Stimulated activated CD8-positive, alpha-beta memory T cell treated with anti-CD3 and anti-CD28 coated beads, Interleukin-12 subunit alpha, Interleukin-12 subunit beta, amount 100 ng/mL, for 24 hours (primary cell): ENCODE measurements around the gene IFITM10.
"Not testable (repeated sequence)": the region's sequence is repeated elsewhere in the genome, so short reads cannot be mapped to it uniquely, and the experiment has no call there.

ENCODE experiments used
- DNase-seq: peaks from one replicate; pipeline ENCODE4 v3.0.0-alpha.2; 2020; ENCODE audit errors: extremely low read depth

The IFITM10 gene

GRCh38 chr11:1778141-1778911, 27.9 kb upstream of the IFITM10 start:
- no peak for DNase-seq

GRCh38 chr11:1777737-1778136, 27.3 kb upstream of the IFITM10 start:
- no peak for DNase-seq

GRCh38 chr11:1776944-1777715, 26.7 kb upstream of the IFITM10 start:
- no peak for DNase-seq

- DNase-seq = no peak
Measured at GRCh38 chr11:1776331-1776851, 26.0 kb upstream of the IFITM10 start.

GRCh38 chr11:1774886-1775285, 24.5 kb upstream of the IFITM10 start:
- no peak for DNase-seq

GRCh38 chr11:1773994-1774550, 23.7 kb upstream of the IFITM10 start:
- DNase-seq = no peak

GRCh38 chr11:1773131-1773993, 23.0 kb upstream of the IFITM10 start:
- DNase-seq = no peak

- DNase-seq = peak; percentile 28
Measured at GRCh38 chr11:1772270-1773130, 22.1 kb upstream of the IFITM10 start.

GRCh38 chr11:1771700-1772099, 21.3 kb upstream of the IFITM10 start:
- no peak for DNase-seq

- no peak for DNase-seq
Measured at GRCh38 chr11:1771273-1771672, 20.9 kb upstream of the IFITM10 start.

GRCh38 chr11:1770528-1770927, 20.1 kb upstream of the IFITM10 start:
- no peak for DNase-seq

GRCh38 chr11:1770061-1770460, 19.7 kb upstream of the IFITM10 start:
- DNase-seq = no peak

GRCh38 chr11:1769304-1769936, 19.0 kb upstream of the IFITM10 start:
- not testable (repeated sequence) for DNase-seq

- DNase-seq = no peak
Measured at GRCh38 chr11:1768141-1768469, 17.7 kb upstream of the IFITM10 start.

GRCh38 chr11:1767399-1768140, 17.2 kb upstream of the IFITM10 start:
- no peak for DNase-seq

GRCh38 chr11:1766719-1767398, 16.5 kb upstream of the IFITM10 start:
- DNase-seq = no peak

GRCh38 chr11:1765871-1766718, 15.7 kb upstream of the IFITM10 start:
- DNase-seq = no peak
